IMR-90 (cell line): ENCODE results near the gene SART1. TPM values are rescaled to one million over a fixed set of nuclear protein-coding genes. Genes with fewer than 3 reads are reported as not detected.

Source experiments
- ATAC-seq: fragments of 200-7000 bp; cut with Tn5 transposase; 2 replicates; pipeline ENCODE4 v1.9.1; 2020; ENCODE audit warnings: low read depth, mild to moderate bottlenecking, moderate library complexity
- BruUV-seq: library from RNA; stranded (reverse); fragments of 400-500 nt; replicated peaks from 2 replicates; lab custom pipeline; 2021; lab: Mats Ljungman, UMichigan
- CTCF ChIA-PET: fragments of 300-600 bp; formaldehyde crosslinking; extraction: SDS; loops from one replicate; lab custom pipeline; 2021; ENCODE audit warnings: antibody characterized with exemption; lab: Yijun Ruan, JAX
- POLR2A ChIA-PET: fragments of 300-600 bp; sonication (Branson Sonifier 250); formaldehyde crosslinking; loops from one replicate; lab custom pipeline; 2022; ENCODE audit warnings: antibody characterized with exemption; ENCODE audit not compliant: unreplicated experiment; lab: Charles Lee
- DNase-seq: peaks from one replicate; pipeline ENCODE4 v3.0.0; 2013
- H2AFZ ChIP-seq: replicated peaks from 2 replicates; pipeline ENCODE3; 2013; ENCODE audit warnings: low read length, mild to moderate bottlenecking; ENCODE audit not compliant: poor library complexity
- H2AK5ac ChIP-seq: 2 replicates; pipeline ENCODE4 v1.6.1; 2013; ENCODE audit warnings: low read depth, low read length, inconsistent platforms
- H2AK9ac ChIP-seq: replicated peaks from 2 replicates; pipeline ENCODE3; 2013; ENCODE audit warnings: mild to moderate bottlenecking, low read depth, low read length, moderate library complexity; ENCODE audit not compliant: poor library complexity
- H2BK120ac ChIP-seq: 2 replicates; pipeline ENCODE4 v1.6.1; 2013; ENCODE audit warnings: low read depth, low read length, inconsistent platforms
- H2BK15ac ChIP-seq: 3 replicates; pipeline ENCODE4 v1.6.1; 2013; ENCODE audit warnings: low read depth, low read length, inconsistent platforms
- H2BK20ac ChIP-seq: 2 replicates; pipeline ENCODE4 v1.6.1; 2013; ENCODE audit warnings: low read depth, mild to moderate bottlenecking, inconsistent platforms, low read length, moderate library complexity
- H2BK5ac ChIP-seq: 2 replicates; pipeline ENCODE4 v1.6.1; 2013; ENCODE audit warnings: mild to moderate bottlenecking, low read depth, low read length, inconsistent platforms; ENCODE audit not compliant: poor library complexity, severe bottlenecking
- H3K14ac ChIP-seq: replicated peaks from 2 replicates; pipeline ENCODE4 v1.6.1; 2013; ENCODE audit warnings: low read depth, low read length, inconsistent platforms
- H3K18ac ChIP-seq: 2 replicates; pipeline ENCODE4 v1.6.1; 2013; ENCODE audit warnings: low read depth, low read length, control low read depth
- H3K23ac ChIP-seq: 2 replicates; pipeline ENCODE4 v1.6.1; 2013; ENCODE audit warnings: low read depth, low read length, inconsistent platforms
- H3K27ac ChIP-seq: 2 replicates; pipeline ENCODE4 v1.5.1; 2013; ENCODE audit warnings: mild to moderate bottlenecking, control low read depth, low read length; ENCODE audit not compliant: insufficient read depth
- H3K27me3 ChIP-seq: 2 replicates; pipeline ENCODE4 v1.6.1; 2013; ENCODE audit warnings: low read length; ENCODE audit not compliant: control insufficient read depth, insufficient read depth
- H3K36me3 ChIP-seq: 2 replicates; pipeline ENCODE4 v1.6.1; 2013; ENCODE audit warnings: low read length, mixed read lengths; ENCODE audit not compliant: control insufficient read depth, insufficient read depth
- H3K4ac ChIP-seq: 2 replicates; pipeline ENCODE4 v1.6.1; 2013; ENCODE audit warnings: low read depth, low read length, inconsistent platforms
- H3K4me1 ChIP-seq: 2 replicates; pipeline ENCODE4 v1.6.1; 2013; ENCODE audit warnings: low read length, mixed read lengths; ENCODE audit not compliant: control insufficient read depth, insufficient read depth
- H3K4me2 ChIP-seq: 2 replicates; pipeline ENCODE4 v1.6.1; 2013; ENCODE audit warnings: low read depth, mild to moderate bottlenecking, control low read depth, low read length, moderate library complexity
- H3K4me3 ChIP-seq: 2 replicates; pipeline ENCODE4 v1.5.1; 2013; ENCODE audit warnings: low read depth, mild to moderate bottlenecking, control low read depth, low read length, moderate library complexity; ENCODE audit not compliant: insufficient read depth
- H3K56ac ChIP-seq: 2 replicates; pipeline ENCODE4 v1.6.1; 2013; ENCODE audit warnings: low read length, inconsistent platforms; ENCODE audit not compliant: insufficient read depth; ENCODE audit errors: extremely low read depth
- H3K79me1 ChIP-seq, 2 experiments: 2 replicates each; pipeline ENCODE4 v1.6.1; 2013; ENCODE audit warnings: low read length in 2 of 2, inconsistent platforms in 1 of 2, low read depth in 1 of 2
- H3K9ac ChIP-seq: 2 replicates; pipeline ENCODE4 v1.6.1; 2013; ENCODE audit warnings: low read depth, low read length, control low read depth
- H3K9me1 ChIP-seq: 2 replicates; pipeline ENCODE4 v1.6.1; 2013; ENCODE audit warnings: low read length, inconsistent platforms; ENCODE audit not compliant: insufficient read depth
- H3K9me3 ChIP-seq: 2 replicates; pipeline ENCODE4 v1.6.1; 2013; ENCODE audit warnings: low read length; ENCODE audit not compliant: control insufficient read depth, insufficient read depth
- H4K20me1 ChIP-seq: 2 replicates; pipeline ENCODE4 v1.6.1; 2013; ENCODE audit warnings: low read length, inconsistent platforms; ENCODE audit not compliant: insufficient read depth
- H4K5ac ChIP-seq: 2 replicates; pipeline ENCODE4 v1.6.1; 2013; ENCODE audit warnings: mild to moderate bottlenecking, low read depth, low read length, control low read depth
- H4K8ac ChIP-seq, 2 experiments: 2 replicates each; pipeline ENCODE4 v1.6.1; 2013; ENCODE audit warnings: low read depth in 2 of 2, low read length in 2 of 2, control low read depth in 1 of 2, inconsistent platforms in 1 of 2
- H4K91ac ChIP-seq: 2 replicates; pipeline ENCODE4 v1.6.1; 2013; ENCODE audit warnings: low read depth, low read length, inconsistent platforms; ENCODE audit not compliant: insufficient read depth
- BHLHE40 ChIP-seq: fragments of 150-350 bp; IDR thresholded peaks from 2 replicates; pipeline ENCODE4 v1.6.1; 2016; ENCODE audit warnings: mild to moderate bottlenecking, low read depth, low read length
- CEBPB ChIP-seq: IDR thresholded peaks from 2 replicates; pipeline ENCODE4 v1.6.1; 2012; ENCODE audit warnings: low read depth, low read length, improper control_type of control experiment
- CHD1 ChIP-seq: IDR thresholded peaks from 2 replicates; pipeline ENCODE4 v1.6.1; 2012; ENCODE audit warnings: low read depth, low read length, improper control_type of control experiment
- CTCF ChIP-seq: conservative IDR thresholded peaks from 2 replicates; pipeline ENCODE4 v1.5.1; 2012; ENCODE audit warnings: mild to moderate bottlenecking, low read depth, low read length, improper control_type of control experiment
- ELK1 ChIP-seq: fragments of 150-350 bp; IDR thresholded peaks from 2 replicates; pipeline ENCODE4 v1.6.1; 2016; ENCODE audit warnings: low read depth, mild to moderate bottlenecking, low read length, moderate library complexity, borderline replicate concordance
- MAFK ChIP-seq: IDR thresholded peaks from 2 replicates; pipeline ENCODE4 v1.6.1; 2012; ENCODE audit warnings: low read depth, low read length, improper control_type of control experiment
- MXI1 ChIP-seq: IDR thresholded peaks from 2 replicates; pipeline ENCODE4 v1.6.1; 2012; ENCODE audit warnings: low read depth, mild to moderate bottlenecking, low read length, moderate library complexity, borderline replicate concordance
- NFE2L2 ChIP-seq: fragments of 150-350 bp; IDR thresholded peaks from 2 replicates; pipeline ENCODE4 v1.6.1; 2016; ENCODE audit warnings: low read depth, mild to moderate bottlenecking, low read length
- POLR2A ChIP-seq: IDR thresholded peaks from 2 replicates; pipeline ENCODE4 v1.6.1; 2012; ENCODE audit warnings: mild to moderate bottlenecking, low read depth, low read length
- RAD21 ChIP-seq: IDR thresholded peaks from 2 replicates; pipeline ENCODE4 v1.6.1; 2012; ENCODE audit warnings: low read length, improper control_type of control experiment
- RCOR1 ChIP-seq: IDR thresholded peaks from 2 replicates; pipeline ENCODE4 v1.6.1; 2012; ENCODE audit warnings: mild to moderate bottlenecking, low read length, improper control_type of control experiment; ENCODE audit not compliant: insufficient replicate concordance
- RFX5 ChIP-seq: IDR thresholded peaks from 2 replicates; pipeline ENCODE4 v1.8.0; 2012; ENCODE audit warnings: low read depth, mild to moderate bottlenecking, low read length, moderate library complexity
- SMC3 ChIP-seq: fragments of 150-350 bp; IDR thresholded peaks from 2 replicates; pipeline ENCODE4 v1.6.1; 2016; ENCODE audit warnings: low read depth, mild to moderate bottlenecking, antibody characterized with exemption, low read length, moderate library complexity
- USF2 ChIP-seq: fragments of 150-350 bp; IDR thresholded peaks from 2 replicates; pipeline ENCODE4 v1.6.1; 2017; ENCODE audit warnings: mild to moderate bottlenecking, antibody characterized with exemption, low read length, low read depth
- WGBS, 2 experiments: methylation state at CpG; one replicate each; pipeline versions ENCODE4 v1.1.5 to v1.1.7; 2013; ENCODE audit warnings: missing lambda C conversion rate in 2 of 2; ENCODE audit not compliant: insufficient read length in 1 of 2; ENCODE audit errors: extremely low coverage in 2 of 2; 5-methylcytosine and 5-hydroxymethylcytosine counted together
- dilution Hi-C: fragments of 300-500 bp; cut with HindIII; formaldehyde crosslinking; loops from one replicate; pipeline ENCODE4 v1.14.3; 2018; ENCODE audit warnings: low sequenced_read_pairs; ENCODE audit not compliant: unreplicated experiment
- in situ Hi-C: fragments of 300-500 bp; cut with MboI; formaldehyde crosslinking; loops from 3 replicates; pipeline ENCODE4 v1.14.3; 2019; ENCODE audit warnings: low sequenced_read_pairs, inconsistent platforms, mixed read lengths
- intact Hi-C: fragments of 100-400 bp; cut with micrococcal nuclease; formaldehyde crosslinking; loops from 2 replicates; pipeline ENCODE4 v1.10.0; 2022
- polyA plus RNA-seq, 3 experiments: library from polyadenylated mRNA; depleted of rRNA; stranded (reverse); fragments of >200 nt; gene quantifications; 2 replicates each; pipeline ENCODE4 v1.2.3, GENCODE V29; 2012; ENCODE audit warnings: low replicate concordance in 1 of 3
- total RNA-seq: library from RNA; depleted of rRNA; stranded (reverse); fragments of >200 nt; gene quantifications from 2 replicates; pipeline ENCODE4 v1.2.3, GENCODE V29; 2012

Gene SART1
- total and polyA plus RNA-seq, 2 of the 4 experiments (the other 2 are of a cell fraction) = 25.5 to 43.5 TPM

- Histone ChIP-seq H3K9me3 (no peaks in the 10 kb centered on the region), H4K91ac (no peak within 1 kb of the TSS), H4K20me1 (0 out of 2 replicates have a peak, but pooled peaks cover 3% of the 10 kb centered on the region), H3K4me2 (no peak within 1 kb of the TSS), H2AK9ac (peak within 1 kb of the TSS; percentile 13), H2BK120ac (no peak within 1 kb of the TSS), H3K14ac (no peak within 1 kb of the TSS), H2BK15ac (no peak within 1 kb of the TSS), H3K4me3 (no peak within 1 kb of the TSS), H4K8ac (no peak within 1 kb of the TSS), H3K9ac (no peak within 1 kb of the TSS), H3K9me1 (peaks cover 12% of the 10 kb centered on the region), H3K36me3 (no peaks in the 10 kb centered on the region), H3K4ac (no peak within 1 kb of the TSS), H3K56ac (no peak within 1 kb of the TSS), H3K27ac (no peak within 1 kb of the TSS), H3K79me1 (peaks cover 0 to 13% of the 10 kb centered on the region in 2 experiments; a peak in 2 of 4 replicates), H2AK5ac (no peak within 1 kb of the TSS), H3K23ac (no peak within 1 kb of the TSS), H2AFZ (peak within 1 kb of the TSS; percentile 27), H2BK20ac (no peak within 1 kb of the TSS), H2BK5ac (no peak within 1 kb of the TSS), H3K4me1 (peaks cover 6% of the 10 kb centered on the region), H3K27me3 (peaks cover 3% of the 10 kb centered on the region; the same call in 1 of the 2 replicates), H4K5ac (no peak within 1 kb of the TSS), H3K18ac (no peak within 1 kb of the TSS)
- dilution Hi-C loops = no loop called here
- WGBS, 2 experiments = 65% methylated on average over 7 of the region's 13 CpGs; no CpG with 5 or more reads in 1 of the 2 experiments
- CTCF ChIA-PET = no interaction called here
- POLR2A ChIA-PET = no interaction called here
- in situ Hi-C loops = no loop called here
- no peak for ATAC-seq
- no peak for TF ChIP-seq MXI1
- TF ChIP-seq RAD21 = no peak
- TF ChIP-seq USF2 = no peak
- no peak for TF ChIP-seq CTCF
- no peak for TF ChIP-seq RCOR1
- no peak for TF ChIP-seq CHD1
- no peak for TF ChIP-seq ELK1
- no peak for TF ChIP-seq CEBPB
- no peak for TF ChIP-seq SMC3
- no peak for TF ChIP-seq BHLHE40
- TF ChIP-seq MAFK = no peak
- TF ChIP-seq POLR2A = no peak
- no peak for TF ChIP-seq NFE2L2
- no peak for TF ChIP-seq RFX5
- no peak for DNase-seq
- intact Hi-C loops = no loop called here
- BruUV-seq = no TSS peak
Observed at GRCh38 chr11:65945430-65945911, 16.1 kb upstream of the SART1 start, which contains the start of gene TSGA10IP. TSGA10IP (plus strand) TSS chr11:65945480; CDS start chr11:65945676, 196 bp downstream.
